HCT116 (cell line): Measurements from ENCODE around the gene SF3A2. TPM values are rescaled to one million over a fixed set of nuclear protein-coding genes. Genes with fewer than 3 reads are reported as not detected.

Experiments used
- ATAC-seq: fragments of 200-7000 bp; cut with Tn5 transposase; 2 replicates; pipeline ENCODE4 v1.9.1; 2020; ENCODE audit warnings: mild to moderate bottlenecking, moderate library complexity
- BruUV-seq: library from RNA; stranded (reverse); fragments of 400-500 nt; replicated peaks from 2 replicates; lab custom pipeline; 2021; lab: Mats Ljungman, UMichigan
- CTCF ChIA-PET: fragments of 300-600 bp; sonication (Branson Sonifier 250); formaldehyde crosslinking; loops from one replicate; lab custom pipeline; 2021; ENCODE audit warnings: antibody characterized with exemption; lab: Charles Lee
- POLR2A ChIA-PET: fragments of 300-600, 350-600 bp; sonication (Branson Sonifier 250); formaldehyde crosslinking; loops from one replicate; lab custom pipeline; 2021; ENCODE audit warnings: antibody characterized with exemption; lab: Charles Lee
- RAD21 ChIA-PET, 2 experiments: fragments of 300-600 bp; sonication (Branson Sonifier 250); formaldehyde crosslinking; loops; one replicate each; lab custom pipeline; 2023; ENCODE audit warnings: low total read pairs in 2 of 2; ENCODE audit not compliant: uncharacterized antibody in 2 of 2, unreplicated experiment in 2 of 2, low non-redundant PET in 1 of 2; lab: Charles Lee
- DNase-seq: peaks from one replicate; pipeline ENCODE4 v3.0.0-alpha.2; 2010; ENCODE audit warnings: low read depth, low spot score
- H2AFZ ChIP-seq: fragments of 200-600 bp; shearing (Covaris generic), sonication (generic); 2 replicates; pipeline ENCODE4 v1.6.1; 2017; ENCODE audit warnings: low read depth, mixed run types, mixed read lengths, antibody characterized with exemption, low read length; ENCODE audit not compliant: poor library complexity, severe bottlenecking
- H3K27ac ChIP-seq: 2 replicates; pipeline ENCODE4 v1.5.1; 2012; ENCODE audit warnings: low read depth, low read length
- H3K27me3 ChIP-seq: fragments of 200-600 bp; sonication (generic); 2 replicates; pipeline ENCODE4 v1.6.1; 2016; ENCODE audit warnings: mixed run types, low read length, mixed read lengths; ENCODE audit not compliant: insufficient read depth
- H3K36me3 ChIP-seq, 2 experiments: fragments of 200-500 bp in 1 of 2; fragments of 200-600 bp in 1 of 2; sonication (Bioruptor generic) in 1 of 2; sonication (generic) in 1 of 2; 2 replicates each; pipeline versions ENCODE4 v1.5.1 to v1.6.1; 2014 to 2016; ENCODE audit warnings: low read length in 2 of 2, inconsistent platforms in 1 of 2, mixed read lengths in 1 of 2, mixed run types in 1 of 2; ENCODE audit not compliant: insufficient read depth in 2 of 2, control insufficient read depth in 1 of 2
- H3K4me1 ChIP-seq, 2 experiments: fragments of 200-600 bp in 1 of 2; sonication (generic) in 1 of 2; 2 replicates each; pipeline versions ENCODE4 v1.5.1 to v1.6.1; 2012 to 2017; ENCODE audit warnings: low read length in 2 of 2, inconsistent platforms in 1 of 2, mild to moderate bottlenecking in 1 of 2, mixed read lengths in 1 of 2, mixed run types in 1 of 2, moderate library complexity in 1 of 2; ENCODE audit not compliant: insufficient read depth in 2 of 2, control insufficient read depth in 1 of 2
- H3K4me2 ChIP-seq: fragments of 200-600 bp; sonication (generic); 2 replicates; pipeline ENCODE4 v1.6.1; 2017; ENCODE audit warnings: mixed run types, low read length, mixed read lengths
- H3K4me3 ChIP-seq, 2 experiments: fragments of 200-600 bp in 1 of 2; sonication (generic) in 1 of 2; replicated peaks in 1 of 2; 2 replicates each; pipeline ENCODE4 v1.5.1; 2011 to 2016; ENCODE audit warnings: low read length in 2 of 2, control low read depth in 1 of 2, low read depth in 1 of 2, mild to moderate bottlenecking in 1 of 2, mixed read lengths in 1 of 2, mixed run types in 1 of 2
- H3K79me2 ChIP-seq: fragments of 200-600 bp; sonication (generic); 2 replicates; pipeline ENCODE4 v1.6.1; 2017; ENCODE audit warnings: mild to moderate bottlenecking, mixed run types, low read length, moderate library complexity, mixed read lengths; ENCODE audit not compliant: insufficient read depth
- H3K9ac ChIP-seq: fragments of 200-600 bp; sonication (generic); 2 replicates; pipeline ENCODE4 v1.6.1; 2016; ENCODE audit warnings: low read length, mixed read lengths
- H3K9me2 ChIP-seq: fragments of 200-600 bp; sonication (generic), shearing (Covaris generic); 2 replicates; pipeline ENCODE4 v1.6.1; 2017; ENCODE audit warnings: mixed run types, mild to moderate bottlenecking, moderate library complexity; ENCODE audit not compliant: insufficient read depth
- H3K9me3 ChIP-seq, 2 experiments: fragments of 200-500 bp in 1 of 2; fragments of 200-600 bp in 1 of 2; sonication (Bioruptor generic) in 1 of 2; sonication (generic) in 1 of 2; 2 replicates each; pipeline ENCODE4 v1.6.1; 2014 to 2017; ENCODE audit warnings: low read length in 2 of 2, mixed read lengths in 2 of 2, inconsistent platforms in 1 of 2, low read depth in 1 of 2, mild to moderate bottlenecking in 1 of 2, mixed run types in 1 of 2, moderate library complexity in 1 of 2; ENCODE audit not compliant: control insufficient read depth in 1 of 2, insufficient read depth in 1 of 2
- H4K20me1 ChIP-seq: fragments of 200-600 bp; sonication (generic), shearing (Covaris generic); 2 replicates; pipeline ENCODE4 v1.6.1; 2017; ENCODE audit warnings: mixed run types, mild to moderate bottlenecking, moderate library complexity; ENCODE audit not compliant: insufficient read depth
- CEBPB ChIP-seq: IDR thresholded peaks from 2 replicates; pipeline ENCODE4 v1.6.1; 2012; ENCODE audit warnings: low read depth
- EGR1 ChIP-seq: IDR thresholded peaks from 2 replicates; pipeline ENCODE4 v1.6.1; 2012; ENCODE audit warnings: low read depth
- EZH2phosphoT487 ChIP-seq: fragments of 200-600 bp; IDR thresholded peaks from 2 replicates; pipeline ENCODE4 v1.6.1; 2018; ENCODE audit warnings: antibody characterized with exemption, borderline replicate concordance
- MAX ChIP-seq: IDR thresholded peaks from 2 replicates; pipeline ENCODE4 v1.6.1; 2012
- POLR2AphosphoS5 ChIP-seq: IDR thresholded peaks from 2 replicates; pipeline ENCODE4 v1.6.1; 2011; ENCODE audit warnings: mild to moderate bottlenecking, low read depth, low read length, moderate library complexity
- REST ChIP-seq: IDR thresholded peaks from 2 replicates; pipeline ENCODE4 v1.6.1; 2012; ENCODE audit warnings: low read depth
- SRF ChIP-seq: IDR thresholded peaks from 2 replicates; pipeline ENCODE4 v1.6.1; 2012; ENCODE audit warnings: low read depth
- TCF7L2 ChIP-seq: IDR thresholded peaks from 2 replicates; pipeline ENCODE4 v1.7.0; 2011; ENCODE audit warnings: borderline replicate concordance, inconsistent platforms; ENCODE audit not compliant: insufficient read depth, insufficient read length; ENCODE audit errors: extremely low read depth
- ZFX ChIP-seq: fragments of 450-650 bp; IDR thresholded peaks from 2 replicates; pipeline ENCODE4 v1.6.1; 2017
- ZNF274 ChIP-seq: fragments of 200-500 bp; sonication (Bioruptor generic); IDR thresholded peaks from 2 replicates; pipeline ENCODE4 v1.6.1; 2014; ENCODE audit warnings: mild to moderate bottlenecking, low read depth, low read length, inconsistent platforms
- intact Hi-C: fragments of 100-400 bp; cut with micrococcal nuclease; formaldehyde crosslinking; loops from 2 replicates; pipeline ENCODE4 v1.10.0; 2022
- total RNA-seq: library from RNA; stranded (reverse); gene quantifications from one replicate; pipeline ENCODE4 v1.2.1, GENCODE V29; 2021; ENCODE audit not compliant: unreplicated experiment

Gene SF3A2
- total RNA-seq, 1 experiment from 2014 or later, result 166 TPM

- intact Hi-C loops, result no loop called here
- no peaks in the 10 kb centered on the region for H3K9me2 ChIP-seq
- no peaks in the 10 kb centered on the region for H4K20me1 ChIP-seq
- no peak overlapping the region for H3K4me3 ChIP-seq
- CTCF ChIA-PET, result interaction anchor here (1.2 kb wide), 1 partner anchor 11 kb away, joined by 3 read pairs; no protein-coding TSS in a partner anchor
- no peak for TF ChIP-seq MAX
- no peak for TF ChIP-seq POLR2AphosphoS5
- no peak for TF ChIP-seq EZH2phosphoT487
- TF ChIP-seq ZNF274, result no peak
- TF ChIP-seq CEBPB, result no peak
- no peak for TF ChIP-seq TCF7L2
- TF ChIP-seq ZFX, result no peak
- TF ChIP-seq EGR1, result no peak
- no peak for TF ChIP-seq REST
- TF ChIP-seq SRF, result no peak
- POLR2A ChIA-PET, result no interaction called here
- no peak overlapping the region for H2AFZ ChIP-seq
- H3K4me2 ChIP-seq, result no peak overlapping the region
- H3K36me3 ChIP-seq, result peaks cover 14 to 20% of the 10 kb centered on the region in 2 experiments; a peak in 3 of 4 replicates
- no peaks in the 10 kb centered on the region for H3K9me3 ChIP-seq
- H3K27me3 ChIP-seq, result no peaks in the 10 kb centered on the region
- no peak overlapping the region for H3K9ac ChIP-seq
- BruUV-seq, result no TSS peak
- DNase-seq, result no peak
- 0 out of 2 replicates have a peak, but pooled peaks have one; percentile 0 for ATAC-seq
- RAD21 ChIA-PET, result no interaction called here
- H3K27ac ChIP-seq, result no peak overlapping the region
- peaks cover 7% of the 10 kb centered on the region; the same call in 1 of the 2 replicates for H3K79me2 ChIP-seq
- 0 out of 4 replicates have a peak, but pooled peaks cover 0 to 4% of the 10 kb centered on the region in 2 experiments for H3K4me1 ChIP-seq
Measured at GRCh38 chr19:2250766-2251105, 14.1 kb downstream of the SF3A2 start.
